Stimulated activated CD4-positive, alpha-beta T cell treated with anti-CD3 and anti-CD28 coated beads, Interleukin-15, amount 100 ng/mL, for 24 hours (primary cell): Measurements from ENCODE around the gene SYNE2.
"Not testable (repeated sequence)": the region's sequence is repeated elsewhere in the genome, so short reads cannot be mapped to it uniquely, and the experiment has no call there.

ENCODE experiments used
- DNase-seq: peaks from one replicate; pipeline ENCODE4 v3.0.0-alpha.2; 2020

Gene SYNE2

GRCh38 chr14:63869940-63870752, 17.3 kb downstream of the SYNE2 start:
- not testable (repeated sequence) for DNase-seq

- DNase-seq, result not testable (repeated sequence)
These were observed 17.9 kb downstream of the SYNE2 start for GRCh38 chr14:63870753-63871037.

GRCh38 chr14:63874223-63874622, 21.4 kb downstream of the SYNE2 start:
- no peak for DNase-seq

GRCh38 chr14:63875311-63875710, 22.5 kb downstream of the SYNE2 start:
- no peak for DNase-seq

- DNase-seq, result no peak
These were observed 24.7 kb downstream of the SYNE2 start for GRCh38 chr14:63877550-63877939.

GRCh38 chr14:63878052-63878451, 25.2 kb downstream of the SYNE2 start:
- DNase-seq, result no peak

- no peak for DNase-seq
These were observed 26.0 kb downstream of the SYNE2 start for GRCh38 chr14:63878792-63879191.

GRCh38 chr14:63881926-63882325, 29.1 kb downstream of the SYNE2 start:
- no peak for DNase-seq

- no peak for DNase-seq
These were observed 35.1 kb downstream of the SYNE2 start for GRCh38 chr14:63887899-63888298.

- no peak for DNase-seq
These were observed 37.7 kb downstream of the SYNE2 start for GRCh38 chr14:63890553-63890952.

GRCh38 chr14:63891148-63891975, 38.6 kb downstream of the SYNE2 start:
- DNase-seq, result no peak

- DNase-seq, result no peak
These were observed 39.5 kb downstream of the SYNE2 start for GRCh38 chr14:63892265-63892664.

GRCh38 chr14:63893701-63894458, 41.1 kb downstream of the SYNE2 start:
- no peak for DNase-seq

- DNase-seq, result no peak
These were observed 42.7 kb downstream of the SYNE2 start for GRCh38 chr14:63895510-63895909.

GRCh38 chr14:63896278-63896720, 43.5 kb downstream of the SYNE2 start:
- no peak for DNase-seq

GRCh38 chr14:63897721-63898163, 44.9 kb downstream of the SYNE2 start:
- no peak for DNase-seq

- no peak for DNase-seq
These were observed 47.1 kb downstream of the SYNE2 start for GRCh38 chr14:63899953-63900352.

- no peak for DNase-seq
These were observed 48.8 kb downstream of the SYNE2 start for GRCh38 chr14:63901434-63902085.

GRCh38 chr14:63902375-63902976, 49.7 kb downstream of the SYNE2 start:
- no peak for DNase-seq

GRCh38 chr14:63904724-63905123, 51.9 kb downstream of the SYNE2 start:
- DNase-seq, result no peak

- DNase-seq, result no peak
These were observed 52.6 kb downstream of the SYNE2 start for GRCh38 chr14:63905370-63905769.

- no peak for DNase-seq
These were observed 56.0 kb downstream of the SYNE2 start for GRCh38 chr14:63908667-63909264.
